ENCODE data around the gene HINT2.

The HINT2 gene

DNA sequence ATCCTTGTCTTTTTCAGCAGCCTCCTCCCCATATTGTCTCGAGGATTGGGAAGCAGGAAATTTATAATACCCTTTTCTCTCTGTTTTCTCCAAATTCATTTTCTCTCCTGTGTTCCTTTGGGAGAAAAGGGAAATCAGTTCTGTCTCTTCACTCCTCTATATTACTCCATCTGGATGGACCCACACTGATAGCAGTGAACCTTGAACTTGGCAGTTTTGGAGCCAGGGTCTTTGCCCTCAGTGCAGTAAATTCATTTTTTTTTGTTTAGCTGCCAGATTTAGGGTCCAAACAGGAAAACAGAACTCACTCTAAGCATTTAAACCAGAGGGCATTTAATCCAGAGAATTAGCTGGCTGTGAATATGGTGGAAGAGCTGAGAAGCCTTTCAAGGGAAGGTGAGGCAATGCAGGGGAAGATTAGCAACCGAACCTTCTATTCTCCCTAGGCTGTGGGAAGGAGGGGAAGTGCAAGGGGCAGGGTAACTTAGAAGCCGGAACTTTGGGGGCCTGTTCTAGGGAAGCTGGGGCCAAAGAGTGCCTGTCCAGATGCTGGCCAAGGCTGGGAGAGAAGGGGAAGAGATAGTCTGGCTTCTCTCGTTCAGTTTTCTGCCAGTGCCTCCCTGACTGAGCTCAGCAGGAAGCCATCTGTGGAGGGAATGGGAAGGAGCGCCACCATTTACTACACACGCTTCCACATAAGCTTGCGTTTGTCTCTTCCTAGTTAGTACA lies 39.8 kb downstream of the HINT2 start:
- no peak for DNase-seq (ENCODE audit: low read depth, low spot score)

- DNase-seq (ENCODE audit: low read depth, low spot score) = no peak
Observed at GRCh38 chr9:35771943-35772342, 42.9 kb downstream of the HINT2 start.

- no peak for DNase-seq (ENCODE audit: low read depth, low spot score)
Observed at GRCh38 chr9:35771534-35771933, 43.3 kb downstream of the HINT2 start.

DNA sequence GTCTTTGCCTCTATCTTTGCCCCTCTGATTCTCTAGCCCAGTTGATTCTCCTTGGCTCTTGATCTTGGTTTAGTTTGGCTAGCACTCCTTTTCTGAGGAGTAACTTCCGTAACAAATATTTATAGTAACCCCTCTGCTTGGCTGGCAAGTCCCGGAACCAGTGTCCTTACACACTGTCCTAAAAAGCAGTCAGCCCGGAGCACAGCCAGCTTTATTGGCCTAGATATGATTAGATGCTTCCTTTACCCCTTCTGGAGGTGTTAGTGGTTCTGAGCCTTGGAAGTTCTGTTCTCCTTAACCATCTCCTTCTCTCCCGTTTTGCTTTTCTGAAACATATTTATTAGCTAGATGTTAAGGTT lies 43.8 kb downstream of the HINT2 start:
- no peak for DNase-seq (ENCODE audit: low read depth, low spot score)

DNA sequence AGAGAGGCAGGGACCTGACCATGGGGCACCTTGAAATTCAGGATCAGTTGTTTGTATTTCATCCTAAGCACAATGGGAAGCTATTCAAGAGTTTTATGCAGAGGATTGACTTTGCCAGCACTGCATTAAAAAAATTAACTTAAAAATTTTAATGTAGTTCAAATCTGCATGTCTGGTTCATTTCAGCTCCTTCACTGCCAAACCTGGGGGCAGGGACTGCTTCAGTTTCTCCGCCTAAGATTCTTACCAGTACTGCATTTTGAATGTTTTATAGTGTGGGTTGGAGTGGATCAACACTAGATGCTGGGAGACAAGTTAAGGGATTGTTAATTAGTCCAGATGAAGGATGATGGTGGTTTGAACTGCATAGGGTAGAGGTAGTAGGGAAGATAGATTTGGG lies 45.1 kb downstream of the HINT2 start:
- no peak for DNase-seq (ENCODE audit: low read depth, low spot score)

DNA sequence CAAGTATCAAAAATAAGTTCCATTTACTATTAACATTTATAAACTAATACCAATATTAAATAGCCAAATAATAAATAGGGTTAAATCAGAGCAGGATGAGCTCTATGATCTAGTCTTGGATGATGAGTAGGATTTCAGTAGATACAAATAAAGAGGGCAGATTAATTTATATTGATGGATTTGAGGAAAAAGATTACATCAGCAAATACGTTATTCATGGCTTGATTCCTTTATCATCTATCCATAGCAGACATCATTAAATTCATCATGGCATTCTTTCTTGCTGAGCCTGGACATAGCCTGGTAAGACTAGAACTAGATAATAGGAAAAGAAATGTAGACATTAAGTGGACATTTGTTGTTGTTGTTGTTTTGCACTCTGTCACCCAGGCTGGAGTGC lies 47.4 kb downstream of the HINT2 start:
- DNase-seq (ENCODE audit: low read depth, low spot score) = no peak

- DNase-seq (ENCODE audit: low read depth, low spot score) = no peak
Observed at GRCh38 chr9:35766997-35767396, 47.8 kb downstream of the HINT2 start.

GRCh38 chr9:35763803-35764202 lies 51.0 kb downstream of the HINT2 start:
- DNase-seq (ENCODE audit: low read depth, low spot score) = no peak

- no peak for DNase-seq (ENCODE audit: low read depth, low spot score)
Observed at GRCh38 chr9:35763181-35763580, 51.7 kb downstream of the HINT2 start.
